GM21723 (cell line): ENCODE results near the gene TEX48.

Source experiments
- ATAC-seq: cut with Tn5 transposase; IDR thresholded peaks from one replicate; pipeline ENCODE4 v1.9.1; 2021; ENCODE audit warnings: mild to moderate bottlenecking, moderate library complexity; ENCODE audit not compliant: unreplicated experiment

The TEX48 gene

DNA sequence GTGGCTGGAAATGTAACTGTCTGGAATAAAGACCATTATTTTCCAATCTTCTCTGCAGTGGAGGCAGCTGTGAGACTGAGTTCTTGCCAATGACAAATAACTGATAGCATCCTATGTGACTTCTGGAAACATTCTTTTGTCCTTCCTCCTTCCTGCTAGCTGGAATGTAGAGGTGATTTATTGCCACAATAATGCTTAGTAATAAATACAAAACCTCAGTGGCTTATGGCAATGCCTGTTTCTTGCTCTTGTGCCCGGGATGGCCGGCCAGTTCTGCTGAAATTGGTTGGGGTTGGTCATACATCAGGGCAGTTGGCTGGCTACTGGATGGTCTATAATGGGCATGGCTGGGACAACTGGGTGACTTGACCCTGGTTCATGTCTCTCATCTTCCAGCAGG lies 12.2 kb upstream of the TEX48 start:
- ATAC-seq: no peak

DNA sequence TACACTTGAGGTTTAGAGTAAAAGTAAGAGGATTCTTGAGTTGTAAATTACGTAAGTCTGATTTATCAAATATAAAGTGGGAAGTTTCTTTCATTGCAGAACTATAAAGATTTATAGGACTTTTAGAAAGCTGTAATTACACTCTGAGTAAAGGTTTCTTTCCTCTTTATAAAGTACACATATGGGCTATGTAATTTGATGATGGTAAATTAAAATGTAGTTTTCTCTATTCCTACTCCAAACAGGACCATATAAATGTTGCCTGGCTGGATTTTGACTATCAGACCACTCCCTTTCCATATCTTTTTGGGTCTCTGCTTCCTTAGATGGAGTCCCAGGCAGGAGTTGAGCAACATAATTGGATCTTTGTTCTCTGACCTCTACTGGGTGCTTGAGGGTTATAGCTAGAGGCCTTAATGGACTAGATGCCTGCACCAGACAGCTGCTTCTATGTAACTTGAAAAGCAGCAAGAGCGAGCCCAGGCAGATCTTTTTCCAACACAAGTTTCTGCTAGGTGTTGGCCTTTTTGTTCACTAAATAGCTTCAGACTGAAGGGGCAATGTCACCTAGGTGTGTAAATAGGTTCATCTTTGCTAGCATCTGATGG lies 11.4 kb upstream of the TEX48 start:
- no peak for ATAC-seq

DNA sequence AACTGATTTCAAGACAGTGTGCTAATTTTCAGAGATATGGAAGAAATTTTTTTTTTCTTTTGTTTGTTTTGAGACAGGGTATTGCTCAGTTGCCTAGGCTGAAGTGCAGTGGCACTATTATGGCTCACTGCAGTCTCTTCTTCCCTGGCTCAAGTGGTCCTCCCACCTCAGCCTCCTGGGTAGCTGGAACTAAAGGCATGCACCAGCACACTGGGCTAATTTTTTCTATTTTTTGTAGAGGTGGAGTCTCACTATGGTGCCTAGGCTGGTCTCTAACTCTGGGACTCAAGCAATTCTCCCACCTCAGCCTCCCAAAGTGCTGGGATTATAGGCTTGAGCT lies 9.9 kb upstream of the TEX48 start:
- no peak for ATAC-seq

DNA sequence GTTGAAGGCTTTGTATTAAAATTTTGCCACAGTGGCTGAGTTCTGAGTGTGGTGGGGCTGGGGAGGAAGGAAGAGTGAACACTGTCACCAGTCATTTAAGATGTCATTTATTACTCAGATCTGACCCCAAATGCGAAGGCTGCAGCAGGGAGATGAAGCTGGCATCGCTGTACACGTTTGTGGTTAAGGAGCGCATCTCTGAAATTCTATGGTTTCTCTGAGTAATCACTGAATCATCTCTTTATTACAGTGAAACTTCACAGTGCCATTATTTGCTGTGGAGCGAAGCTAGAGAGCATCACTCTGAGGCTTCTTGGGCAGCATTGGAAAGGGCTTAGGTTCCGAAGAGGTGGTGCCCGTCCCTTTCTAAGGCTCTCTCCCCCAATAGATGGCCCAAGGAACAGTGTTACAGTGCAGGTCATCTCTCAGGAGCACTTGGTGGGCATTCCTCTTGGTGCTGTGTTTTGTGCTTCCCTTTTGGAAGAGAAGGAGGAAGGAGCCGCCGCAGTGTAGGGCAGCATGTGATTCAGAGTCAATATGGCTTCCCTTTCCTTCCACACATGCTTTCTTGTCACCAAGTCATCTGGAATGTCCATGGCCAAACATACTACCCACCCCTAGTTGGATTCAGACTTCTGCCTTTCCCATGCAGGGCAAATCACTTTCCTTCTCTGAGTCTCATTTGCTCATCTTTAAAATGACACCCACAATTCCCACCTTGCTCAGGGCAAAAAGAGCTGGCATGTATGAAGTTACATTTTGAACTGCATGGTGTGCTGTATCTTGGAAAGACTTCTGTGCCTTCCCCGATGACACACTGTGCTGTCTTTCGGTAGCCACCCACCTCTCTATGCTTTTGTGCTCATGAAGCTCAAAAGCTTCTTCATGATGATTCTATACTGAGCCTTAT lies 9.3 kb upstream of the TEX48 start:
- ATAC-seq: no peak

DNA sequence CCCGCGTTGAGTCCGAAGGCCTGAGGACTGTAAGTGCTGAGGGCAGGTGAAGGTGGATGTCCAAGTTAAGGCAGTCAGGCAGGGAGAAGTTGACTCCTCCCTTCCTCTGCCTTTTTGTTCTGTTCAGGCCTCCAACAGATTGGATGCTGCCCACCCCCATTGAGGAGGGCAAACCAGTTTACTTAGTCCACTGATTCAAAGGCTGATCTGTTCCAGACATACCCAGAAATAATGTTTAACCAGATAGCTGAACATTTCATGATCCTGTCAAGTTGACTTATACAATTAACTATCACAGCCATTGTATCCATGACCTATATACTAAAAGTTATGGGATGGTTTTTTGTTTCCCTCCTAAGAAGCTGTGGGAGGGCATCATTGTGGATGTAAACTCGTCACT lies 8.3 kb upstream of the TEX48 start:
- ATAC-seq: no peak

DNA sequence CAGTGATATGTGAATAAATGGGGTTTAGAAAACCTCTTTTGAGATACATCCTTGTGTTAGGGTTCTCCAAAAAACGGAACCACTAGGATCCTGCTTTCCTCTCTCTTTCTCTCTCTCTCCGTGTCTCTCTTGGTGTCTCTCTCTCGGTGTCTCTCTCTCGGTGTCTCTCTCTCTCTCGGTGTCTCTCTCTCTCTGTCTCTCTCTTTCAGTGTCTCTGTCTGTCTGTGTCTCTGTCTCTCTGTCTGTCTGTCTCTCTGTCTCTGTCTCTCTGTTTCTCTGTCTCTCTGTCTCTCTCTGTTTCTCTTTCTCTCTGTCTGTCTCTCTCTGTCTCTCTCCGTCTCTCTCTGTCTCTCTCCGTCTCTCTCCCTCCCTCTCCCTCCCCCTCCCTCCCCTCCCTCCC lies 7.8 kb upstream of the TEX48 start:
- ATAC-seq: no peak

DNA sequence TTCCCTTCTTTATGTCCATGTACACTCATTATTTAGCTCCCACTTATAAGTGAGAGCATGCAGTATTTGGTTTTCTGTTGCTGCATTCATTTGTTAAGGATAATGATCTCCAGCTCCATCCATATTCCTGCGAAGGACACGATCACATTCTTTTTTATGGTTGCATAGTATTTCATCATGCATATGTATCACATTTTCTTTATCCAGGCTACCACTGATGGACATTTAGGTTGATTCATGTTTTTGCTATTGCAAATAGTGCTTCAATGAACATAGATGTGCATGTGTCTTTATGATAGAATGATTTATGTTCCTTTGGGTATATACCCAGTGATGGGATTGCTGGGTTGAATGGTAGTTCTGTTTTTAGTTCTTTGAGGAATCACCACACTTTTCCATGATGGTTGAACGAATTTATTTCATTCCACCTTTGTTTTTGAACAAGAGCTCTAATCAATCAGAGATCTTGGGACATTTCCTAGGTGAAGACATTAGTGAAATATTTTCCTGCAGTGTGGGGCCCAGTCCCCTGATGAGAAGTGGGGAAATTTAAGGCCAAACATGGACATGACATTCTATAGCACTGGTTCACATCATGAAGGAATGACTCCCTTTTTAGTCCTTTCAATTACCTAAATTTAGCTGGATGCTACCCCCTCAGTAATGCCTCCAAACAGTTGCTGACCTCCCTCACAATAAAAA lies 7.1 kb upstream of the TEX48 start:
- no peak for ATAC-seq

DNA sequence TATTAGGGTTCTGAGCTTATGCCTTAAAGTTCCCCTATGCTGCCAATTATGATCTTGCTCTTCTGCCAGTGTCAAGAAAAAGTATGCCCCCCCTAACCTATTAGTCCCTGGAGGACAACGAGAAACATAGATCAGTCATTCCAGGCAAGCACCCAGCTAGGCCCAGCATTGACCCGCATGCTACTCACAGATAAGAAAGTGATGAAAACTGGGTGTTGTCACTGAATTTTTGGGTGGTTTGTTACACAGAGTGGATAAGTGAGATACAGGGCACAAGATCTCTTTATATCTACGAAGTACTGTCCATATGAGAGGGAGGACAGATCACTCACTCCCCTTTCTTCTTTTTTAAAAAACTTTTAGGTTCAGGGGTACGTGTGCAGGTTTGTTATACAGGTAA lies 6.4 kb upstream of the TEX48 start:
- ATAC-seq: no peak

DNA sequence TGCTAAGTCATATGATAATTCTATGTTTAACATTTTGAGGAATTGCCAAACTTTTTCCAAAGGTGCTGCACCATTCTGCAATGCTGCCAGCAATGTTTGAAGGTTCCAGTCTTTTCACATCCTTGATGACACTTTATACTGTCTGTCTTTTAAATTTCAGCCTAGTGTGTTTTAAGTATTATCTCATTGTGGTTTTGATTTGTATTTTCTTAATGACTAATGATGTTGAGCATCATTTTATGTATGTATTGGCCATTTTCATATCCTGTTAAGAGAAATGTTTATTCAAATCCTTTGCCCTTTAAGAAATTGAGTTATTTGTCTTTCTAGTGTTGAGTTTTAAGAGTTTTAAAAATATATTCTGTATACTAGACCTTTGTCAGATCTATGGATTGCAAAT lies 5.0 kb upstream of the TEX48 start:
- no peak for ATAC-seq

DNA sequence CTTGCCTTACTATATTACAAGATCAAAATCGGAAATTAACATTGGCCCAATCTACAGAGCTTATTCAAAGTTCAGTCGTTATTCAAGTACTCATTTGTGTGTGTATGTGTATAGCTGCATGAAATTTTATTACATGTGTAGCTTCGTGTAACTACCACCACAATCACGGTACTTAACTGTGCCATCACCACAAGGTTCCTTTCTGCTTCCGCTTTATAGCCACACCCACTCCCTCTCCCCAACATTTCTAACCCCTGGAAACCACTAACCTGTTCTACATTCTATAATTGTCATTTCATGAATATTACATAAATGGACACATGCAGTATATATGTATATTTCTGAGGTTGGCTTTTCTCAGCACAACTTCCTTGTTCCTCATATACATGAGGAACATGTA lies 4.0 kb upstream of the TEX48 start:
- ATAC-seq: no peak

DNA sequence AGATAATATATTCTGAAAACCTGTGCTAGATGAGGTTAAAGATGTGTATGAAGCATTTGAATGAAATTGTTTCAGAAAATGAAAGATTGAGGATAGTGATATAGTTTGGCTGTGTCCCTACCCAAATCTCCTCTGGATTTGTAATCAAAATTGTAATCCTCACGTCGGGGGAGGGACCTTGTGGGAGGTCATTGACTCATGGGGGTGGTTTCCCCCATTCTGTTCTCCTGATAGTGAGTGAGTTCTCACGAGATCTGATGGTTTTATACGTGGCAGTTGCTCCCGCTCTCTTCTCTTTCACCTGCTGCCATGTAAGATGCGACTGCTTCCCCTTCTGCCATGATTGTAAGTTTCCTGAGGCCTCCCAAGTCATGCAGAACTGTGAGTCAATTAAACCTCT lies 2.0 kb upstream of the TEX48 start:
- ATAC-seq: no peak

DNA sequence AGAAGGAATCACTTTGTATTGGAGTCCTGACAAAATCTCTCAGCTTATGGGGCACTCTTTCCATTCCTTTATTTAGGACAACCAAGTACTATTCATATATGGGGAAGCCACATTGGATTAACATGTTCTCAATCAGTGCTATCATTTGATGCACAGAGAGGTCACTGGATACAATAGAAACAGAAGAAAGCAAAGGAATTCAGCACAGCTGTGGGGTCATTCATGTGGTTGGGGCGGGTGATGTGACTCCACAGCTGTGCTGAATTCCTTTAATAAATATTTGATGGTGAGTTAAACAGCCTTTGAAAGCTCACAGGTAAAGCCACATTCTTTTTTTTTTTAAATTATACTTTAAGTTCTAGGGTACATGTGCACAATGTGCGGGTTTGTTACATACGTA lies 854 bp upstream of the TEX48 start:
- no peak for ATAC-seq

DNA sequence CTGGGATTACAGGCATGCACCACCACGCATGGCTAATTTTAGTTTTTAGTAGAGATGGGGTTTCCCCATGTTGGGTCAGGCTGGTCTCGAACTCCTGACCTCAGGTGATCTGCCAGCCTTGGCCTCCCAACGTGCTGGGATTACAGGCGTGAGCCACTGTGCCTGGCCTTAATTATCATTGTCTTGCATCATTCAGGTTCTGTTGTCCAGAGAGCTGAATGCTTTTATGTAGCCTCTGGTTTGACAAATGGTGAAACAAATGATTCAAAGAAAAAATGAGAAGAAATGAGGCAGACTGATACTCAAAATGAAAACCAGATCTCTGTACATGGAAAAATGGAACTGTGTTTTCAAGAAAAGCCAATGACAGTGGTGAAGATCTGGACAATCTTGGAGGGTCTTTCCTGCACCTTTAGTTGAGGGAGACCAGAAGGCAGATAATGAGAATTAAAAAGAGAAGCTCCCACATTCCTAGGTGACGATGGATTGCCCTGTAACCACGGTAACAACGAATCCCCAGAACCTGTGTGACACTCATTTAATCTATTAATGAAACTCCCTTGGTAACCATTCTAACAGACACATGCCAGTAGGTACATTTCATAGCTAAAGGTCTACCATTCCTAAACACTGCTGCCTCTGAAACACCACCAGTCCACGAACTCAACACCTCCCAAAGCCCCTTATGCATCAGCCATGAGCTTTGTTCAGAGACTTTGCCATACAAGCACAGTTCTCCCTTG lies 1.6 kb downstream of the TEX48 start:
- ATAC-seq: no peak

DNA sequence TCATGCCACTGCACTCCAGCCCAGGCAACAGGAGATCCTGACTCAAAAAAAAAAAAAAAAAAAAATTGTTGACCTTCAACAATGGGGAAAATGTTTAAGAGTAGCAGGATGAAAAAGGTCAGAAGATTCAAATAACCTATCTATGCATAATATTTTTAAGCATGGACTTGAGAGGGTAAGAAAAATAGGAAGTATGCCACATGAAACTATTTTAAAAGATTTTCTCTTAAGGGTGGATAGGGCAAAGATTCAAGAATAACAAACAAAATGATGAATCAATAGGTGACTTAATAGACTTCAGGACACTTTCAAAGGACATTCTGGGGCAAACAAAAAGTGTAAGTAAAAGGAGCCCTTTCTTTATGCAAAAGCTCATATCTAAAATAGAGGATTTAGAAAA lies 3.2 kb downstream of the TEX48 start:
- no peak for ATAC-seq

DNA sequence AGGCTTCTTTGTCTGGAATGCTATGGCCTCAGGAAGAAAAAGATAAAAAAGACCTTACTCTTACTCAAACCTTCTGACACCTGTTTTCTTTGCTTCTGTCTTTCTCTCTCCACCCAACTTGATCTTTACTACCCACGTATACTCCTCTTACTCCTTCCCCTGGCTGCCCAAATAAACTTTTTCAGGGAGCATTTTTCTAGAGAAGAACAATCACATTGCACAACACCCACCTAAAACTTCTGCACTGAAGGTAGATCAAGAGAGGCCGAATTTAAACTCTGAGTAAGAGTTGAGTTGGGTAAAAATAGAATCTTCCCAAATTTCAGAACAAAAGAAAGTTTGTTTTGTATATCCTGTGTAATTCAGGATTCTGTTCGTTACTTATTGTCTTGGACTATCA lies 3.9 kb downstream of the TEX48 start:
- ATAC-seq: no peak

DNA sequence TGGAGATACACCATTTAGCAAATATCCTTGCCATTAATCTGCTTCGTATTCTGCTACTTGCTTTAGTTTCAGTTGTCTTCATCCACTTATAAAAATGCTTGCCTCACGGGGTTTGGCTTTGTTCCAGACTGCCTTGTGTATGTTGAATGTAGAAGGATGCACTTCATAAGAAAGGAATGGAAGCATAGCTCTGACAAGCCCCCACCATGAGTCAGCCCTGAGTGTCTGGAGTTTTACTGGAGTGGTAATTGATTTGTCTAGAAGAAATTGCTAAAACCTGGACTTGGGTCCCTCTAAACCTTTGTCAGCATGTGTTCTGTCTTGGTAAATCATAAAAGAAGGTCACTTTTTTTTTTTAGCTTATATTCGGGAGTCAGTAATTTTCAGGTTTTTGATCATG lies 4.6 kb downstream of the TEX48 start:
- ATAC-seq: no peak

DNA sequence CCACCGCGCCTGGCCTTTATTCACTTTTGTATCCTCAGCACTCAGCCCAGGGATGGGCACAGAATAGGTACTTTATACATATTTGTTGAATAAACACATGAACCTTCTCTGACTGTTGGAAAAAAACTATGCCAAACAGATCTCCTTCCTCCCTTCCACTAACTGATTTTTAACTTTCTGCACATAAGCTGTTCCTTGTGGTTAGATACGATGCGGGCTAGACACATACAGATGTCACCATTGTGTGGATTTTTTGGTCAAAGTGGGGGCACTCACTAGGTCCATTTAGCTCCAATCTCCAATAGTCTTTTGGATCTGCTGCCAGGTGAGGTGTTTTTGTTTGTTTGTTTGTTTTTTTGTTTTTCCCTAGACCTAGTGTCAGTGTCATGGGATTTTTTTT lies 5.1 kb downstream of the TEX48 start:
- ATAC-seq: no peak

DNA sequence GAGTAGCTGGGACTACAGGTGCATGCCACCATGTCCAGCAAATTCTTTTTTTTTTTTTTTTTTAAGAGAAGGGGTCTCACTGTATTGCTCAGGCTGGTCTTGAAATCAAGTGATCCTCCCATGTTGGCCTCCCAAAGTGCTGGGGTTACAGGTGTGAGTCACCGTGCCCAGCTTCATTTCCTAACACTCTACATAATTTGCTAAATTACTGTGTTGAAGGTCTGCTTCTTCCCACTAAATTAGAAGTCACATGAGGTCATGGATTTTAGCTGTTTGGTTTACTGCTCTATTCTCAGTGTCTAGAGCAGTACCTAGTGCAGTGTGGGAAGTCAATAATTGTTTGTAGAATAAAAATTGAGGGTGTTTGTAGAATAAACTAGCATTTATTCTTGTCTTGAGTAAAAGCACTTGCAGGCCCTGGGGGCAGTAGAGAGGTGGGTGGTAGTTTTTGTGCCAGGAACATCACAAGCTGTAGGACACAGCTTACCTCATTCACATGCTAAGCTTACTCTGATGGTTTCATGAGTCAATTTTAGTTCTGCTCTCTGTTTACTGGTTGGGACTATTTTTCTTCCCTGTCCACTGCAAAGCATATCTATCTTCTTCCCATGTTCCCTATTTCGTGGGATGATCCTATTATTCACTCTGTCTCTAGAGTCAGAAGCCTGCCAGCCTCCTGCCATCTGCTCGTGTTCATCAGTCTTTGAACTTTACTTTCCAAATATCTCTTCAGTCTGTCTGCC lies 7.0 kb downstream of the TEX48 start:
- no peak for ATAC-seq

DNA sequence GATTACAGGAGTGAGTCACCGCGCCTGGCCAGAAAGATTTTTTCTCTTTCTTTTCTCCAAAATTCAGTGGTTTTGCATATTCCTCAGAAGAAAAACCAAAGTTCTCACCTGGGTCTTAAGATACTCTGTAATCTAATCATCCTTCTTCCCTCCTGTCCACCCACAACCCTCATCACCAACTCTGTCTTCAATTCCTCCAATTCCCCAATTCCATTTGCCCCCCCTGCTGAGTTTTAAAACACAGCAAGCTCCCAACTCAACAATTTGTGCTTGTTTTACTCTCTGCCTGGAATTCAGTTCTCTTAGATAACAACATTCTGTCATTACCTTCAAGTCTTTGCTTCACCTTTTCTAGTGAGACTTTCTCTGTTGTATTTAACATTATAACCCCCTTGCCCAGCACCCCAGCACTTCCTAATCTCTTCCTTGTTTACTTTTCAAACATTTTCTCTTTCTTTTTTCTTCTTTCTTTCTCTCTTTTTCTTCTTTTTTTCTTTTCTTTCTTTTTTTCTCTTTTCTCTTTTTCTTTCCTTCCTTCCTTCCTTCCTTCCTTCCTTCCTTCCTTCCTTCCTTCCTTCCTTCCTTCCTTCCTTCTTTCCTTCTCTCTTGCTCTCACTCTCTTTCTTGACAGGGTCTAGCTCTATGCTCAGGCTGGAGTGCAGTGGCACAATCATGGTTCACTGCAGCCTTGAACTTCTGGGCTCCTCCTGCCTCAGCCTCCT lies 7.8 kb downstream of the TEX48 start:
- ATAC-seq: no peak

DNA sequence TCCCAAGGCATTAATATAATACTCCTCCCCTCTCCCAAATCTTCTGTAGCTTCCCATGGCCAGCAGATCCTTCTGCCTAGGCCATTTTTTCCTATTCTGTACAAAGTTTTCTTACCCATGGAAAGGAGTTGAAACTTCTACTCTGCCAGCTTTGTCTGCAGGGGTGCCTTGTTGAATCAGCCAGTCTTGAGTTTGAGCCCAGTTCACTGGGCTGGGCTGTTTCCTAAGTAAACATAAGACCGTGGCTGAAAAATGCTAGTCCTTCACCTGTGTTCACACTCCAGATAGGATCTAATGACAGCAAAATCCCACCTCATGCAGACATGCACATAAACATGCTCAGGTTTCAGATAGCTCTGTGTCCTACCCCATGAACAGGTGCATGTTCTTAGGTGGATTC lies 10.4 kb downstream of the TEX48 start:
- ATAC-seq: no peak
